Measurements from ENCODE around the gene NRSN1. TPM values are rescaled to one million over a fixed set of nuclear protein-coding genes. Genes with fewer than 3 reads are reported as not detected.

NRSN1 gene
- polyA plus RNA-seq, 1 experiment = not detected

GRCh38 chr6:24105191-24105590 is 20.8 kb upstream of the NRSN1 start:
- CTCF ChIA-PET = no interaction called here
- no peak for DNase-seq (ENCODE audit: low read depth, low spot score)
- Histone ChIP-seq H3K27me3 (ENCODE audit: control insufficient read depth, insufficient read depth, low read length) (no peaks in the 10 kb centered on the region), H3K27ac (ENCODE audit: low read depth, low read length) (no peak overlapping the region), H3K9me3 (ENCODE audit: control insufficient read depth, insufficient read depth, low read length) (peaks cover 13% of the 10 kb centered on the region), H3K4me3 (ENCODE audit: low read depth, low read length) (no peak overlapping the region)
- POLR2A ChIA-PET = no interaction called here
- TF ChIP-seq CTCF (IDR thresholded peaks at IDR 0.05; ENCODE audit: low read depth, low read length) = no peak

GRCh38 chr6:24106291-24106690 is 19.7 kb upstream of the NRSN1 start:
- H3K27me3 ChIP-seq (ENCODE audit: control insufficient read depth, insufficient read depth, low read length) = no peaks in the 10 kb centered on the region
- POLR2A ChIA-PET = no interaction called here

GRCh38 chr6:24107294-24107693 is 18.7 kb upstream of the NRSN1 start:
- CTCF ChIA-PET = no interaction called here
- POLR2A ChIA-PET = no interaction called here

More at GRCh38 chr6:24106291-24106690, 19.7 kb upstream of the NRSN1 start:
- Histone ChIP-seq H3K9me3 (ENCODE audit: control insufficient read depth, insufficient read depth, low read length) (peaks cover 17% of the 10 kb centered on the region), H3K4me3 (ENCODE audit: low read depth, low read length) (no peak overlapping the region), H3K27ac (ENCODE audit: low read depth, low read length) (no peak overlapping the region)
- CTCF ChIA-PET = no interaction called here
- TF ChIP-seq CTCF (IDR thresholded peaks at IDR 0.05; ENCODE audit: low read depth, low read length) = no peak
- DNase-seq (ENCODE audit: low read depth, low spot score) = no peak

GRCh38 chr6:24108056-24108455 is 18.0 kb upstream of the NRSN1 start:
- Histone ChIP-seq H3K9me3 (ENCODE audit: control insufficient read depth, insufficient read depth, low read length) (peaks cover 22% of the 10 kb centered on the region), H3K4me3 (ENCODE audit: low read depth, low read length) (no peak overlapping the region), H3K27ac (ENCODE audit: low read depth, low read length) (no peak overlapping the region), H3K27me3 (ENCODE audit: control insufficient read depth, insufficient read depth, low read length) (no peaks in the 10 kb centered on the region)
- TF ChIP-seq CTCF (IDR thresholded peaks at IDR 0.05; ENCODE audit: low read depth, low read length) = no peak
- POLR2A ChIA-PET = no interaction called here
- DNase-seq (ENCODE audit: low read depth, low spot score) = no peak
- CTCF ChIA-PET = no interaction called here

More at GRCh38 chr6:24107294-24107693, 18.7 kb upstream of the NRSN1 start:
- Histone ChIP-seq H3K27me3 (ENCODE audit: control insufficient read depth, insufficient read depth, low read length) (no peaks in the 10 kb centered on the region), H3K4me3 (ENCODE audit: low read depth, low read length) (no peak overlapping the region), H3K9me3 (ENCODE audit: control insufficient read depth, insufficient read depth, low read length) (peaks cover 17% of the 10 kb centered on the region), H3K27ac (ENCODE audit: low read depth, low read length) (no peak overlapping the region)
- no peak for DNase-seq (ENCODE audit: low read depth, low spot score)
- TF ChIP-seq CTCF (IDR thresholded peaks at IDR 0.05; ENCODE audit: low read depth, low read length) = no peak

- TF ChIP-seq CTCF (IDR thresholded peaks at IDR 0.05; ENCODE audit: low read depth, low read length) = no peak
- Histone ChIP-seq H3K4me3 (ENCODE audit: low read depth, low read length) (no peak overlapping the region), H3K27me3 (ENCODE audit: control insufficient read depth, insufficient read depth, low read length) (no peaks in the 10 kb centered on the region), H3K27ac (ENCODE audit: low read depth, low read length) (no peak overlapping the region), H3K9me3 (ENCODE audit: control insufficient read depth, insufficient read depth, low read length) (peaks cover 28% of the 10 kb centered on the region)
- CTCF ChIA-PET = no interaction called here
- DNase-seq (ENCODE audit: low read depth, low spot score) = no peak
- POLR2A ChIA-PET = no interaction called here
These were observed 15.6 kb upstream of the NRSN1 start for GRCh38 chr6:24110417-24110816.

Measured in AG04450 (cell line).